SK-N-SH (cell line): Measurements from ENCODE around the gene MAD1L1. TPM values are rescaled to one million over a fixed set of nuclear protein-coding genes. Genes with fewer than 3 reads are reported as not detected.

Experiments used
- CTCF ChIA-PET: fragments of 300-600, 350-600 bp; formaldehyde crosslinking; extraction: SDS; loops from one replicate; lab custom pipeline; 2021; lab: Yijun Ruan, JAX
- POLR2A ChIA-PET: fragments of 350-600 bp; sonication (Branson Sonifier 250); formaldehyde crosslinking; extraction: SDS; loops from one replicate; lab custom pipeline; 2020; ENCODE audit warnings: antibody characterized with exemption, inconsistent platforms; lab: Yijun Ruan, JAX
- DNase-seq: peaks from one replicate; pipeline ENCODE4 v3.0.0; 2012
- H2AFZ ChIP-seq: fragments of 200-600 bp; sonication (generic); 2 replicates; pipeline ENCODE4 v1.8.1; 2016; ENCODE audit warnings: antibody characterized with exemption, mild to moderate bottlenecking, low read depth
- H3F3A ChIP-seq: fragments of 200-600 bp; sonication (generic); replicated peaks from 2 replicates; pipeline ENCODE3; 2016; ENCODE audit warnings: antibody characterized with exemption, mild to moderate bottlenecking; ENCODE audit not compliant: insufficient read depth
- H3K27ac ChIP-seq, 2 experiments: fragments of 200-500 bp in 1 of 2; fragments of 200-600 bp in 1 of 2; sonication (Bioruptor generic) in 1 of 2; sonication (generic), shearing (Covaris generic) in 1 of 2; 2 replicates each; pipeline versions ENCODE4 v1.5.1 to v1.6.1; 2014 to 2016; ENCODE audit warnings: low read depth in 2 of 2, inconsistent platforms in 1 of 2, low read length in 1 of 2, mild to moderate bottlenecking in 1 of 2, mixed read lengths in 1 of 2
- H3K27me3 ChIP-seq: fragments of 200-600 bp; sonication (generic), shearing (Covaris generic); 2 replicates; pipeline ENCODE4 v1.6.1; 2016; ENCODE audit warnings: mixed run types; ENCODE audit not compliant: insufficient read depth
- H3K36me3 ChIP-seq, 2 experiments: fragments of 200-500 bp in 1 of 2; fragments of 200-600 bp in 1 of 2; sonication (Bioruptor generic) in 1 of 2; sonication (generic) in 1 of 2; replicated peaks in 1 of 2; 2 replicates each; pipeline versions ENCODE3 to v1.5.1; 2014 to 2016; ENCODE audit warnings: low read length in 1 of 2, mild to moderate bottlenecking in 1 of 2; ENCODE audit not compliant: insufficient read depth in 2 of 2, control insufficient read depth in 1 of 2
- H3K4me1 ChIP-seq, 2 experiments: fragments of 200-500 bp in 1 of 2; fragments of 200-600 bp in 1 of 2; sonication (Bioruptor generic) in 1 of 2; sonication (generic), shearing (Covaris generic) in 1 of 2; 2 replicates each; pipeline versions ENCODE4 v1.5.1 to v1.6.1; 2014 to 2016; ENCODE audit warnings: low read depth in 1 of 2, low read length in 1 of 2, mixed run types in 1 of 2; ENCODE audit not compliant: insufficient read depth in 2 of 2, control insufficient read depth in 1 of 2
- H3K4me2 ChIP-seq: fragments of 200-600 bp; sonication (generic), shearing (Covaris generic); 2 replicates; pipeline ENCODE4 v1.6.1; 2017; ENCODE audit warnings: mixed run types
- H3K4me3 ChIP-seq, 2 experiments: fragments of 200-500 bp in 1 of 2; fragments of 200-600 bp in 1 of 2; sonication (Bioruptor generic) in 1 of 2; sonication (generic), shearing (Covaris generic) in 1 of 2; 2 replicates each; pipeline versions ENCODE4 v1.5.1 to v1.8.1; 2014 to 2016; ENCODE audit warnings: low read depth in 2 of 2, inconsistent platforms in 1 of 2, low read length in 1 of 2, mild to moderate bottlenecking in 1 of 2, mixed read lengths in 1 of 2, moderate library complexity in 1 of 2
- H3K79me2 ChIP-seq: fragments of 200-600 bp; sonication (generic); 2 replicates; pipeline ENCODE4 v1.8.1; 2017; ENCODE audit warnings: mild to moderate bottlenecking; ENCODE audit not compliant: insufficient read depth
- H3K9ac ChIP-seq: fragments of 200-600 bp; sonication (generic); 2 replicates; pipeline ENCODE4 v1.6.1; 2017; ENCODE audit warnings: mixed run types
- H3K9me2 ChIP-seq: fragments of 200-600 bp; sonication (generic); 2 replicates; pipeline ENCODE4 v1.6.1; 2017; ENCODE audit warnings: mixed run types
- H3K9me3 ChIP-seq: fragments of 200-600 bp; sonication (generic); 2 replicates; pipeline ENCODE4 v1.6.1; 2017; ENCODE audit warnings: mixed run types, mild to moderate bottlenecking, moderate library complexity
- H4K20me1 ChIP-seq: fragments of 200-600 bp; sonication (generic); 2 replicates; pipeline ENCODE4 v1.6.1; 2017; ENCODE audit warnings: mild to moderate bottlenecking, mixed run types; ENCODE audit not compliant: insufficient read depth
- CHD2 ChIP-seq: fragments of 150-350 bp; IDR thresholded peaks from 2 replicates; pipeline ENCODE4 v1.6.1; 2018; ENCODE audit warnings: low read length; ENCODE audit not compliant: partially characterized antibody
- CTCF ChIP-seq: fragments of 200-600 bp; sonication (generic); IDR thresholded peaks from 2 replicates; pipeline ENCODE4 v1.6.1; 2017; ENCODE audit warnings: antibody characterized with exemption, mild to moderate bottlenecking, moderate library complexity
- FOSL2 ChIP-seq: IDR thresholded peaks from 2 replicates; pipeline ENCODE4 v1.4.0; 2012; ENCODE audit warnings: low read depth, mild to moderate bottlenecking, moderate library complexity, borderline replicate concordance
- NRF1 ChIP-seq: IDR thresholded peaks from 2 replicates; pipeline ENCODE4 v1.6.1; 2012; ENCODE audit warnings: low read depth, mild to moderate bottlenecking, low read length
- RCOR1 ChIP-seq: fragments of 150-350 bp; IDR thresholded peaks from 2 replicates; pipeline ENCODE4 v1.6.1; 2017; ENCODE audit warnings: antibody characterized with exemption, low read length
- RXRA ChIP-seq: IDR thresholded peaks from 2 replicates; pipeline ENCODE4 v1.4.0; 2012; ENCODE audit warnings: low read depth, mild to moderate bottlenecking, borderline replicate concordance
- SMC3 ChIP-seq: IDR thresholded peaks from 2 replicates; pipeline ENCODE4 v1.6.1; 2012; ENCODE audit warnings: low read depth, low read length, improper control_type of control experiment
- USF1 ChIP-seq: IDR thresholded peaks from 2 replicates; pipeline ENCODE4 v1.4.0; 2012; ENCODE audit warnings: low read depth, borderline replicate concordance
- WGBS: methylation state at CpG from one replicate; pipeline ENCODE4 v1.1.6; 2017; ENCODE audit warnings: low lambda C conversion rate; 5-methylcytosine and 5-hydroxymethylcytosine counted together
- polyA plus RNA-seq, 3 experiments: library from polyadenylated mRNA; depleted of rRNA; stranded (reverse); fragments of >200 nt; gene quantifications; 2 replicates each; pipeline ENCODE4 v1.2.3, GENCODE V29; 2012

The MAD1L1 gene
- polyA plus RNA-seq, 1 of the 3 experiments (the other 2 are of a cell fraction), result 46.2 TPM

GRCh38 chr7:1857487-1858421 is 375.0 kb downstream of the MAD1L1 start:
- Histone ChIP-seq H3F3A (no peaks in the 10 kb centered on the region), H3K27ac (peak overlapping the region in 1 of 2 experiments; percentile 96; a peak in 2 of 4 replicates), H3K36me3 (no peaks in the 10 kb centered on the region), H3K4me2 (no peak overlapping the region), H4K20me1 (no peaks in the 10 kb centered on the region), H3K79me2 (no peaks in the 10 kb centered on the region), H3K27me3 (no peaks in the 10 kb centered on the region), H3K9ac (no peak overlapping the region), H3K9me2 (no peaks in the 10 kb centered on the region), H3K4me1 (peaks cover 0 to 69% of the 10 kb centered on the region in 2 experiments; a peak in 1 of 4 replicates), H2AFZ (no peak overlapping the region), H3K9me3 (no peaks in the 10 kb centered on the region), H3K4me3 (no peak overlapping the region)
- WGBS, result 96% methylated on average over 25 of the region's 27 CpGs
- no peak for DNase-seq
- ChIA-PET CTCF (interaction anchor here (1.0 to 2.2 kb wide), 3 partner anchors 10 to 14 kb away, joined by 3 to 11 read pairs (median 4); no protein-coding TSS in a partner anchor), POLR2A (no interaction called here)
- TF ChIP-seq SMC3, result no peak

- Histone ChIP-seq H3K4me1 (peaks cover 0 to 76% of the 10 kb centered on the region in 2 experiments; a peak in 1 of 4 replicates), H3K27ac (peak overlapping the region in 1 of 2 experiments; percentile 96; a peak in 2 of 4 replicates), H2AFZ (no peak overlapping the region), H3K9me2 (no peaks in the 10 kb centered on the region), H3K9ac (no peak overlapping the region), H3K4me3 (no peak overlapping the region; a peak in 1 of 4 replicates), H3K27me3 (no peaks in the 10 kb centered on the region), H4K20me1 (no peaks in the 10 kb centered on the region), H3F3A (no peaks in the 10 kb centered on the region), H3K79me2 (no peaks in the 10 kb centered on the region), H3K36me3 (no peaks in the 10 kb centered on the region), H3K4me2 (no peak overlapping the region), H3K9me3 (no peaks in the 10 kb centered on the region)
- TF ChIP-seq RCOR1 (no peak), RXRA (no peak), CHD2 (no peak), FOSL2 (no peak), USF1 (no peak), NRF1 (no peak), CTCF (no peak)
- 91% methylated on average over 19 of the region's 24 CpGs for WGBS
- ChIA-PET CTCF (interaction anchor here (1.0 to 2.2 kb wide), 4 partner anchors 9 to 26 kb away, joined by 3 to 11 read pairs (median 6); no protein-coding TSS in a partner anchor), POLR2A (interaction anchor here (1.0 to 1.2 kb wide), 2 partner anchors 11 to 14 kb away, joined by 3 to 4 read pairs; no protein-coding TSS in a partner anchor)
- no peak for DNase-seq
Observed at GRCh38 chr7:1856888-1857441, 375.8 kb downstream of the MAD1L1 start.
